K562 (cell line): ENCODE results near the gene MLXIPL. TPM values are rescaled to one million over a fixed set of nuclear protein-coding genes. Genes with fewer than 3 reads are reported as not detected.

Source experiments
- ARID1B ChIP-seq: fragments of 450-650 bp; IDR thresholded peaks from 2 replicates; pipeline ENCODE4 v1.6.1; 2016; ENCODE audit warnings: antibody characterized with exemption, mild to moderate bottlenecking, inconsistent platforms
- C11orf30 ChIP-seq: fragments of 450-650 bp; IDR thresholded peaks from 2 replicates; pipeline ENCODE4 v1.6.1; 2016; ENCODE audit warnings: low read depth, mild to moderate bottlenecking
- CBFA2T2 ChIP-seq: fragments of 450-650 bp; conservative IDR thresholded peaks from 2 replicates; pipeline ENCODE4 v1.6.1; 2017; ENCODE audit warnings: mild to moderate bottlenecking
- CREB5 ChIP-seq: fragments of 250-450 bp; sonication (Bioruptor Pico); IDR thresholded peaks from 2 replicates; pipeline ENCODE4 v1.5.0; 2020; ENCODE audit warnings: mild to moderate bottlenecking
- FOSL1 ChIP-seq: fragments of 200-800 bp; sonication (Bioruptor generic); conservative IDR thresholded peaks from 2 replicates; pipeline ENCODE4 v1.6.1; 2016; ENCODE audit warnings: missing genetic modification characterization, missing compliant biosample characterization
- HMG20B ChIP-seq: fragments of 250-450 bp; sonication (Bioruptor Pico); IDR thresholded peaks from 2 replicates; pipeline ENCODE4 v1.5.0; 2021; ENCODE audit warnings: mild to moderate bottlenecking
- JUND ChIP-seq, 2 experiments: IDR thresholded peaks; 2 replicates in 1 of 2; 3 replicates in 1 of 2; pipeline ENCODE4 v1.6.1; 2011; ENCODE audit warnings: borderline replicate concordance in 2 of 2, low read depth in 2 of 2, low read length in 2 of 2, improper control_type of control experiment in 1 of 2, missing biosample characterization in 1 of 2, missing genetic modification characterization in 1 of 2, missing genetic modification reagents in 1 of 2
- MAFF ChIP-seq: IDR thresholded peaks from 2 replicates; pipeline ENCODE4 v1.6.1; 2012; ENCODE audit warnings: low read length, improper control_type of control experiment
- MAFK ChIP-seq: IDR thresholded peaks from 2 replicates; pipeline ENCODE4 v1.6.1; 2011; ENCODE audit warnings: low read length, improper control_type of control experiment
- MAX ChIP-seq: sonication (generic); formaldehyde crosslinking; IDR thresholded peaks from 2 replicates; pipeline ENCODE4 v1.9.0; 2022; ENCODE audit warnings: mild to moderate bottlenecking, missing genetic modification reagents
- MEF2A ChIP-seq: IDR thresholded peaks from 2 replicates; pipeline ENCODE4 v1.6.1; 2011; ENCODE audit warnings: low read depth, mild to moderate bottlenecking, low read length, moderate library complexity; ENCODE audit not compliant: control insufficient read depth
- MEIS2 ChIP-seq: fragments of 450-650 bp; IDR thresholded peaks from 2 replicates; pipeline ENCODE4 v1.6.1; 2014; ENCODE audit warnings: mild to moderate bottlenecking; ENCODE audit not compliant: partially characterized antibody
- NRF1 ChIP-seq, 2 experiments: fragments of 450-650 bp; IDR thresholded peaks in 1 of 2; conservative IDR thresholded peaks in 1 of 2; 2 replicates each; pipeline ENCODE4 v1.6.1; 2014; ENCODE audit warnings: mild to moderate bottlenecking in 2 of 2
- RB1 ChIP-seq: fragments of 450-650 bp; IDR thresholded peaks from 2 replicates; pipeline ENCODE4 v1.6.1; 2017; ENCODE audit warnings: low read depth, mild to moderate bottlenecking
- SMARCA4 ChIP-seq: fragments of 450-650 bp; IDR thresholded peaks from 2 replicates; pipeline ENCODE4 v1.6.1; 2016
- ZNF124 ChIP-seq: sonication (generic); formaldehyde crosslinking; IDR thresholded peaks from 2 replicates; pipeline ENCODE4 v1.8.1; 2022; ENCODE audit warnings: missing genetic modification reagents
- ZNF766 ChIP-seq: fragments of 200-800 bp; sonication (Bioruptor generic); conservative IDR thresholded peaks from 2 replicates; pipeline ENCODE4 v1.6.1; 2016; ENCODE audit warnings: missing genetic modification characterization, missing compliant biosample characterization
- ZZZ3 ChIP-seq: fragments of 450-650 bp; IDR thresholded peaks from 2 replicates; pipeline ENCODE4 v1.6.1; 2016; ENCODE audit warnings: antibody characterized with exemption, mild to moderate bottlenecking, moderate library complexity
- polyA plus RNA-seq, 8 experiments: library from polyadenylated mRNA; depleted of rRNA in 4 of 8; stranded (reverse) in 5 of 8; unstranded in 3 of 8; fragments of >200 nt; fragmentation: Nextera tagmentation in 2 of 8; fragmentation: Illumina TruSeq in 1 of 8; extraction: Ambion mirVana in 2 of 8; extraction: Trizol in 1 of 8; gene quantifications; 2 replicates each; pipeline versions ENCODE4 v1.2.1 to v1.2.3, GENCODE V29; 2011 to 2014; ENCODE audit warnings: inconsistent platforms in 1 of 8, missing spikeins in 1 of 8
- total RNA-seq, 7 experiments: library from RNA; depleted of rRNA in 6 of 7; stranded (reverse); fragments of >200 nt in 6 of 7; fragmentation: Illumina TruSeq in 2 of 7; extraction: Trizol in 2 of 7; gene quantifications; 2 replicates each; pipeline versions ENCODE4 v1.2.1 to v1.2.3, GENCODE V29; 2011 to 2021; ENCODE audit warnings: low replicate concordance in 1 of 7
- TF ChIP-seq, protein P1 (sequence below), 2 experiments: fragments of 450-650 bp in 1 of 2; sonication (generic) in 1 of 2; formaldehyde crosslinking in 1 of 2; IDR thresholded peaks in 1 of 2; conservative IDR thresholded peaks in 1 of 2; 2 replicates each; pipeline versions ENCODE4 v1.6.1 to v1.8.1; 2016 to 2023; ENCODE audit warnings: mild to moderate bottlenecking in 2 of 2, moderate library complexity in 2 of 2, inconsistent platforms in 1 of 2, missing genetic modification reagents in 1 of 2
- TF ChIP-seq, protein P2 (sequence below): sonication (generic); formaldehyde crosslinking; IDR thresholded peaks from 2 replicates; pipeline ENCODE4 v1.8.1; 2023; ENCODE audit warnings: mild to moderate bottlenecking, missing genetic modification reagents, moderate library complexity

MLXIPL gene
- total and polyA plus RNA-seq, 9 of the 15 experiments (the other 6 are each of a cell fraction or from before 2014, with no cell fraction given): 0.11 to 18.4 (median 1.4) TPM

- TF ChIP-seq MAFF: peak; percentile 35; the same call in 1 of the 2 replicates
- peak; percentile 75; the same call in 1 of the 2 replicates for TF ChIP-seq JUND (IDR thresholded peaks at IDR 0.05; ENCODE audit: borderline replicate concordance, low read depth, low read length)
- peak; percentile 79; the same call in 2 of the 3 replicates for TF ChIP-seq JUND (tag; IDR thresholded peaks at IDR 0.05; ENCODE audit: borderline replicate concordance, low read depth, low read length)
- TF ChIP-seq MEIS2: no peak
- TF ChIP-seq CREB5 (CRISPR knock-in tag): no peak
- TF ChIP-seq HMG20B (CRISPR knock-in tag): no peak
- TF ChIP-seq MEF2A: peak; percentile 90
- TF ChIP-seq RB1: no peak
- TF ChIP-seq NRF1 (conservative IDR thresholded peaks at IDR 0.05 in 1 of 2, IDR thresholded peaks at IDR 0.05 in 1 of 2): peak in 1 of 2 experiments; percentile 8; a peak in 1 of 4 replicates
- TF ChIP-seq, protein P1, sequence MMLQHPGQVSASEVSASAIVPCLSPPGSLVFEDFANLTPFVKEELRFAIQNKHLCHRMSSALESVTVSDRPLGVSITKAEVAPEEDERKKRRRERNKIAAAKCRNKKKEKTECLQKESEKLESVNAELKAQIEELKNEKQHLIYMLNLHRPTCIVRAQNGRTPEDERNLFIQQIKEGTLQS (IDR thresholded peaks at IDR 0.05): peak; percentile 89
- TF ChIP-seq, protein P1 (CRISPR knock-in tag; conservative IDR thresholded peaks at IDR 0.05): no peak
- TF ChIP-seq SMARCA4: peak; percentile 57; the same call in 1 of the 2 replicates
- TF ChIP-seq, protein P2, sequence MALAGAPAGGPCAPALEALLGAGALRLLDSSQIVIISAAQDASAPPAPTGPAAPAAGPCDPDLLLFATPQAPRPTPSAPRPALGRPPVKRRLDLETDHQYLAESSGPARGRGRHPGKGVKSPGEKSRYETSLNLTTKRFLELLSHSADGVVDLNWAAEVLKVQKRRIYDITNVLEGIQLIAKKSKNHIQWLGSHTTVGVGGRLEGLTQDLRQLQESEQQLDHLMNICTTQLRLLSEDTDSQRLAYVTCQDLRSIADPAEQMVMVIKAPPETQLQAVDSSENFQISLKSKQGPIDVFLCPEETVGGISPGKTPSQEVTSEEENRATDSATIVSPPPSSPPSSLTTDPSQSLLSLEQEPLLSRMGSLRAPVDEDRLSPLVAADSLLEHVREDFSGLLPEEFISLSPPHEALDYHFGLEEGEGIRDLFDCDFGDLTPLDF (CRISPR knock-in tag): 0 out of 2 replicates have a peak, but pooled peaks have one; percentile 34
- TF ChIP-seq ARID1B: no peak
- TF ChIP-seq ZZZ3: no peak
- peak; percentile 41; the same call in 1 of the 2 replicates for TF ChIP-seq MAFK
- 0 out of 2 replicates have a peak, but pooled peaks have one; percentile 7 for TF ChIP-seq CBFA2T2
- TF ChIP-seq FOSL1 (tag): peak; percentile 44
- TF ChIP-seq MAX (CRISPR knock-in tag): peak; percentile 57; the same call in 1 of the 2 replicates
- peak; percentile 64 for TF ChIP-seq C11orf30
- TF ChIP-seq ZNF124 (CRISPR knock-in tag): no peak
- peak; percentile 45; the same call in 1 of the 2 replicates for TF ChIP-seq ZNF766 (CRISPR knock-in tag)
Observed at GRCh38 chr7:73560109-73560835, 64.0 kb downstream of the MLXIPL start (continued).
